OCI-LY3 (cell line): Measurements from ENCODE around the gene KCNIP4.

Experiments used
- EZH2phosphoT487 ChIP-seq: fragments of 200-600 bp; shearing (Covaris generic); IDR thresholded peaks from 2 replicates; pipeline ENCODE4 v1.6.1; 2018; ENCODE audit warnings: antibody characterized with exemption, mixed run types, low read depth
- TF ChIP-seq, protein P1 (sequence below): fragments of 200-600, 300-600 bp; sonication (generic); IDR thresholded peaks from 2 replicates; pipeline ENCODE4 v1.5.1; 2014; ENCODE audit warnings: antibody characterized with exemption, low read length, low read depth

GRCh38 chr4:21454831-21455230 lies 493.7 kb downstream of the KCNIP4 start:
- no peak for TF ChIP-seq EZH2phosphoT487
- TF ChIP-seq, protein P1, sequence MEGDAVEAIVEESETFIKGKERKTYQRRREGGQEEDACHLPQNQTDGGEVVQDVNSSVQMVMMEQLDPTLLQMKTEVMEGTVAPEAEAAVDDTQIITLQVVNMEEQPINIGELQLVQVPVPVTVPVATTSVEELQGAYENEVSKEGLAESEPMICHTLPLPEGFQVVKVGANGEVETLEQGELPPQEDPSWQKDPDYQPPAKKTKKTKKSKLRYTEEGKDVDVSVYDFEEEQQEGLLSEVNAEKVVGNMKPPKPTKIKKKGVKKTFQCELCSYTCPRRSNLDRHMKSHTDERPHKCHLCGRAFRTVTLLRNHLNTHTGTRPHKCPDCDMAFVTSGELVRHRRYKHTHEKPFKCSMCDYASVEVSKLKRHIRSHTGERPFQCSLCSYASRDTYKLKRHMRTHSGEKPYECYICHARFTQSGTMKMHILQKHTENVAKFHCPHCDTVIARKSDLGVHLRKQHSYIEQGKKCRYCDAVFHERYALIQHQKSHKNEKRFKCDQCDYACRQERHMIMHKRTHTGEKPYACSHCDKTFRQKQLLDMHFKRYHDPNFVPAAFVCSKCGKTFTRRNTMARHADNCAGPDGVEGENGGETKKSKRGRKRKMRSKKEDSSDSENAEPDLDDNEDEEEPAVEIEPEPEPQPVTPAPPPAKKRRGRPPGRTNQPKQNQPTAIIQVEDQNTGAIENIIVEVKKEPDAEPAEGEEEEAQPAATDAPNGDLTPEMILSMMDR = no peak
